Peyer's patch (tissue), 4 donors: ENCODE results near the gene APRT. TPM values are rescaled to one million over a fixed set of nuclear protein-coding genes. Genes with fewer than 3 reads are reported as not detected.

ENCODE experiments used
- DNase-seq, 3 donors: peaks; one replicate each; pipeline ENCODE4 v3.0.0-alpha.2; 2017 to 2019
- H3K27ac ChIP-seq, 4 donors: fragments of 200-600 bp; sonication (generic); one replicate each; pipeline ENCODE4 v1.5.1; 2016 to 2019
- H3K27me3 ChIP-seq, 2 donors: fragments of 200-600 bp; sonication (generic); one replicate each; pipeline ENCODE4 v1.5.1; 2019
- H3K36me3 ChIP-seq, 3 donors: fragments of 200-600 bp; sonication (generic); one replicate each; pipeline ENCODE4 v1.5.1; 2016 to 2019
- H3K4me1 ChIP-seq, 4 donors: fragments of 200-600 bp; sonication (generic); one replicate each; pipeline ENCODE4 v1.5.1; 2016 to 2019
- H3K4me3 ChIP-seq, 4 donors: fragments of 200-600 bp; sonication (generic); 1 replicate in 3 of 4; 2 replicates in 1 of 4; pipeline ENCODE4 v1.5.1; 2016 to 2019; ENCODE audit warnings: mild to moderate bottlenecking in 1 of 4
- H3K9me3 ChIP-seq, 4 donors: fragments of 200-600 bp; sonication (generic); one replicate each; pipeline ENCODE4 v1.5.1; 2016 to 2019; ENCODE audit warnings: mild to moderate bottlenecking in 1 of 4
- CTCF ChIP-seq, 6 experiments: fragments of 450-650 bp in 4 of 6; fragments of 200-600 bp in 2 of 6; sonication (generic) in 1 of 6; IDR thresholded peaks; one replicate each; pipeline ENCODE4 v1.5.1; 2017 to 2019; ENCODE audit warnings: antibody characterized with exemption in 6 of 6, mild to moderate bottlenecking in 3 of 6, moderate library complexity in 1 of 6
- POLR2A ChIP-seq, 2 donors: fragments of 450-650 bp; IDR thresholded peaks; one replicate each; pipeline ENCODE4 v1.5.1; 2017; ENCODE audit warnings: antibody characterized with exemption in 2 of 2, mild to moderate bottlenecking in 2 of 2, moderate library complexity in 2 of 2
- total RNA-seq, 4 donors: library from RNA; depleted of rRNA; stranded (reverse); fragments of >200 nt; gene quantifications; one replicate each; pipeline ENCODE4 v1.1.0, GENCODE V29; 2016

The APRT gene
- total RNA-seq, 4 donors from 2014 or later, result 109 to 190 (median 122) TPM

- Histone ChIP-seq H3K27ac (peak overlapping the region in 2 of 4 donors; percentile 57 to 74), H3K36me3 (no peaks in the 10 kb centered on the region), H3K27me3 (no peaks in the 10 kb centered on the region), H3K4me1 (peaks cover 0 to 45% (median 1%) of the 10 kb centered on the region in 4 donors), H3K4me3 (no peak overlapping the region), H3K9me3 (no peaks in the 10 kb centered on the region)
- DNase-seq, result no peak
- TF ChIP-seq POLR2A (IDR thresholded peaks at IDR 0.05) (no peak), CTCF (IDR thresholded peaks at IDR 0.05) (no peak)
Observed at GRCh38 chr16:88761143-88761534, 50.6 kb downstream of the APRT start.

- H3K4me1 ChIP-seq, result peaks cover 0 to 45% (median 1%) of the 10 kb centered on the region in 4 donors
- no peaks in the 10 kb centered on the region for H3K27me3 ChIP-seq
- H3K27ac ChIP-seq, result peak overlapping the region; percentile 43 to 74 (median 57)
- TF ChIP-seq POLR2A (IDR thresholded peaks at IDR 0.05) (no peak), CTCF (IDR thresholded peaks at IDR 0.05) (no peak)
- no peak overlapping the region for H3K4me3 ChIP-seq
- no peaks in the 10 kb centered on the region for H3K9me3 ChIP-seq
- no peaks in the 10 kb centered on the region for H3K36me3 ChIP-seq
- DNase-seq, result peak in 1 of 3 donors; percentile 69
Observed at GRCh38 chr16:88760424-88761142, 51.1 kb downstream of the APRT start.

- no peak overlapping the region for H3K4me3 ChIP-seq
- peak overlapping the region; percentile 43 to 74 (median 57) for H3K27ac ChIP-seq
- H3K4me1 ChIP-seq, result peaks cover 0 to 45% (median 1%) of the 10 kb centered on the region in 4 donors
- no peaks in the 10 kb centered on the region for H3K36me3 ChIP-seq
- H3K9me3 ChIP-seq, result no peaks in the 10 kb centered on the region
- TF ChIP-seq POLR2A (IDR thresholded peaks at IDR 0.05), result no peak
- no peak for TF ChIP-seq CTCF (IDR thresholded peaks at IDR 0.05)
- no peaks in the 10 kb centered on the region for H3K27me3 ChIP-seq
- DNase-seq, result no peak
Observed at GRCh38 chr16:88759976-88760350, 51.8 kb downstream of the APRT start.

Other genes with a start within 250 kb of the APRT start
- gene ZC3H18, start 241.5 kb downstream of the APRT start, total RNA-seq, result 10 to 100 TPM; 22.8 to 47.0 (median 32.9) TPM
- gene IL17C, start 173.4 kb downstream of the APRT start, total RNA-seq, result not detected
- gene CYBA, start 160.9 kb downstream of the APRT start, total RNA-seq, result 100 to 1,000 TPM; 131 to 162 (median 141) TPM
- gene MVD, start 148.8 kb downstream of the APRT start, total RNA-seq, result 100 to 1,000 TPM in 1 of 4 donors, 10 to 100 TPM in 3; 36.8 to 107 (median 60.6) TPM
- under 1 TPM in 2 of 4 donors, not detected in 2; 0.70 to 0.80 TPM for gene SNAI3, start 125.4 kb downstream of the APRT start, total RNA-seq
- gene RNF166, start 105.5 kb downstream of the APRT start, total RNA-seq, result 10 to 100 TPM; 14.5 to 64.4 (median 23.1) TPM
- 10 to 100 TPM in 2 of 4 donors, 1 to 10 TPM in 2; 3.9 to 25.1 (median 9.3) TPM for gene CTU2, start 105.4 kb downstream of the APRT start, total RNA-seq
- 100 to 1,000 TPM in 3 of 4 donors, 10 to 100 TPM in 1; 76.9 to 218 (median 183) TPM for gene PIEZO1, start 26.7 kb downstream of the APRT start, total RNA-seq
- gene CDT1, start 8.1 kb downstream of the APRT start, total RNA-seq, result 10 to 100 TPM in 2 of 4 donors, 1 to 10 TPM in 2; 7.9 to 28.1 (median 10.1) TPM
- gene GALNS, start 45.0 kb upstream of the APRT start, total RNA-seq, result 100 to 1,000 TPM in 3 of 4 donors, 10 to 100 TPM in 1; 46.4 to 180 (median 133) TPM
- gene TRAPPC2L, start 45.2 kb upstream of the APRT start, total RNA-seq, result 10 to 100 TPM; 20.4 to 47.9 (median 35.4) TPM
- not detected for gene PABPN1L, start 54.7 kb upstream of the APRT start, total RNA-seq
- 10 to 100 TPM in 1 of 4 donors, 1 to 10 TPM in 3; 3.5 to 35.5 (median 6.8) TPM for gene CBFA2T3, start 165.3 kb upstream of the APRT start, total RNA-seq